K562 (cell line): ENCODE data around the gene TP53TG5. TPM values are rescaled to one million over a fixed set of nuclear protein-coding genes. Genes with fewer than 3 reads are reported as not detected.

Source experiments
- ATAC-seq: fragments of 200-7000 bp; cut with Tn5 transposase; 3 replicates; pipeline ENCODE4 v1.9.1; 2020; ENCODE audit warnings: moderate library complexity
- BruUV-seq: library from RNA; stranded (reverse); fragments of 400-500 nt; replicated peaks from 2 replicates; lab custom pipeline; 2021; lab: Mats Ljungman, UMichigan
- CTCF ChIA-PET: fragments of 300-600 bp; formaldehyde crosslinking; extraction: SDS; loops from one replicate; lab custom pipeline; 2021; ENCODE audit warnings: low intra/inter-chr PET ratio; lab: Yijun Ruan, JAX
- POLR2A ChIA-PET: fragments of 300-600, 350-650 bp; sonication (Branson Sonifier 250); formaldehyde crosslinking; extraction: SDS; loops from one replicate; lab custom pipeline; 2021; ENCODE audit warnings: antibody characterized with exemption, inconsistent platforms; lab: Yijun Ruan, JAX
- DNase-seq, 4 experiments: peaks; one replicate each; pipeline versions ENCODE4 v3.0.0 to v3.0.0-alpha.2; 2011 to 2018; ENCODE audit warnings: low spot score in 3 of 4, mixed read lengths in 3 of 4; ENCODE audit errors: extremely low read depth in 1 of 4
- FAIRE-seq: peaks from 2 replicates; lab custom pipeline; 2011; peaks lifted over from hg19 to GRCh38; lab: Jason Lieb, UNC
- H2AFZ ChIP-seq: 2 replicates; pipeline ENCODE4 v1.6.0; 2011; ENCODE audit warnings: low read depth, low read length, control low read depth, inconsistent platforms
- H3K27ac ChIP-seq: fragments of 200-600 bp; 3 replicates; pipeline ENCODE4 v1.8.0; 2011; ENCODE audit warnings: low read depth, mild to moderate bottlenecking, control low read depth, inconsistent platforms, low read length, moderate library complexity, mixed read lengths; ENCODE audit errors: extremely low read depth
- H3K27me3 ChIP-seq, 2 experiments: fragments of 300-600 bp in 1 of 2; 2 replicates in 1 of 2; 3 replicates in 1 of 2; pipeline versions ENCODE4 v1.6.0 to v1.8.0; 2011; ENCODE audit warnings: inconsistent platforms in 2 of 2, low read length in 2 of 2, mild to moderate bottlenecking in 1 of 2, mixed read lengths in 1 of 2, moderate library complexity in 1 of 2; ENCODE audit not compliant: control insufficient read depth in 2 of 2, insufficient read depth in 2 of 2
- H3K36me3 ChIP-seq: fragments of 300-600 bp; 3 replicates; pipeline ENCODE4 v1.8.0; 2011; ENCODE audit warnings: mild to moderate bottlenecking, low read length, inconsistent platforms; ENCODE audit not compliant: control insufficient read depth, insufficient read depth
- H3K4me1 ChIP-seq, 2 experiments: fragments of 200-600 bp in 1 of 2; replicated peaks in 1 of 2; 2 replicates in 1 of 2; 3 replicates in 1 of 2; pipeline versions ENCODE4 v1.5.1 to v1.8.0; 2011; ENCODE audit warnings: inconsistent platforms in 2 of 2, low read length in 2 of 2, mild to moderate bottlenecking in 1 of 2, mixed read lengths in 1 of 2, moderate library complexity in 1 of 2; ENCODE audit not compliant: control insufficient read depth in 2 of 2, insufficient read depth in 2 of 2
- H3K4me2 ChIP-seq: 2 replicates; pipeline ENCODE4 v1.6.1; 2011; ENCODE audit warnings: low read length, control low read depth, inconsistent platforms, mixed read lengths; ENCODE audit not compliant: insufficient read depth
- H3K4me3 ChIP-seq: fragments of 200-600 bp; sonication (generic), shearing (Covaris generic); 2 replicates; pipeline ENCODE4 v1.5.1; 2016; ENCODE audit warnings: control low read depth, inconsistent platforms
- H3K79me2 ChIP-seq: fragments of 200-600 bp; 3 replicates; pipeline ENCODE4 v1.8.0; 2011; ENCODE audit warnings: low read length, inconsistent platforms; ENCODE audit not compliant: control insufficient read depth, insufficient read depth
- H3K9ac ChIP-seq, 2 experiments: 2 replicates each; pipeline versions ENCODE4 v1.6.0 to v1.6.1; 2011; ENCODE audit warnings: low read depth in 2 of 2, low read length in 2 of 2, control low read depth in 1 of 2, inconsistent platforms in 1 of 2, mild to moderate bottlenecking in 1 of 2, mixed read lengths in 1 of 2; ENCODE audit not compliant: insufficient read depth in 1 of 2
- H3K9me1 ChIP-seq: one replicate; pipeline ENCODE4 v1.6.0; 2011; ENCODE audit warnings: inconsistent platforms, mild to moderate bottlenecking, low read length, moderate library complexity; ENCODE audit not compliant: control insufficient read depth, insufficient read depth
- H3K9me3 ChIP-seq: replicated peaks from 2 replicates; pipeline ENCODE4 v1.5.1; 2011; ENCODE audit warnings: low read depth, low read length, inconsistent platforms; ENCODE audit not compliant: control insufficient read depth, insufficient read depth
- H4K20me1 ChIP-seq: replicated peaks from 2 replicates; pipeline ENCODE4 v1.6.1; 2011; ENCODE audit warnings: low read length, inconsistent platforms, mixed read lengths; ENCODE audit not compliant: control insufficient read depth, insufficient read depth
- PHB ChIP-seq: fragments of 250-450 bp; sonication (Bioruptor Pico); IDR thresholded peaks from 2 replicates; pipeline ENCODE4 v1.5.0; 2021
- WGBS: fragments of 100-300 bp; shearing (Covaris generic); methylation state at CpG from one replicate; pipeline ENCODE4 v1.1.6; 2016; ENCODE audit warnings: low coverage, mixed read lengths; ENCODE audit not compliant: insufficient coverage; ENCODE audit errors: missing lambda C conversion rate; 5-methylcytosine and 5-hydroxymethylcytosine counted together
- in situ Hi-C: fragments of 300-500 bp; cut with MboI; formaldehyde crosslinking; loops from 4 replicates; pipeline ENCODE4 v1.15.0; 2018; ENCODE audit warnings: inconsistent platforms, mixed read lengths
- intact Hi-C: fragments of 100-400 bp; cut with micrococcal nuclease; formaldehyde crosslinking; loops from 2 replicates; pipeline ENCODE4 v1.14.2; 2022
- polyA plus RNA-seq, 8 experiments: library from polyadenylated mRNA; depleted of rRNA in 4 of 8; stranded (reverse) in 5 of 8; unstranded in 3 of 8; fragments of >200 nt; fragmentation: Nextera tagmentation in 2 of 8; fragmentation: Illumina TruSeq in 1 of 8; extraction: Ambion mirVana in 2 of 8; extraction: Trizol in 1 of 8; gene quantifications; 2 replicates each; pipeline versions ENCODE4 v1.2.1 to v1.2.3, GENCODE V29; 2011 to 2014; ENCODE audit warnings: inconsistent platforms in 1 of 8, missing spikeins in 1 of 8
- total RNA-seq, 7 experiments: library from RNA; depleted of rRNA in 6 of 7; stranded (reverse); fragments of >200 nt in 6 of 7; fragmentation: Illumina TruSeq in 2 of 7; extraction: Trizol in 2 of 7; gene quantifications; 2 replicates each; pipeline versions ENCODE4 v1.2.1 to v1.2.3, GENCODE V29; 2011 to 2021; ENCODE audit warnings: low replicate concordance in 1 of 7
- TF ChIP-seq, protein P1 (sequence below): sonication (generic); formaldehyde crosslinking; IDR thresholded peaks from 2 replicates; pipeline ENCODE4 v1.8.0; 2022; ENCODE audit warnings: mild to moderate bottlenecking, low read depth, missing genetic modification reagents

TP53TG5 gene
- total and polyA plus RNA-seq, 9 of the 15 experiments (the other 6 are each of a cell fraction or from before 2014, with no cell fraction given), result 0.04 to 0.05 (median 0.04) TPM; not detected in 6

DNA sequence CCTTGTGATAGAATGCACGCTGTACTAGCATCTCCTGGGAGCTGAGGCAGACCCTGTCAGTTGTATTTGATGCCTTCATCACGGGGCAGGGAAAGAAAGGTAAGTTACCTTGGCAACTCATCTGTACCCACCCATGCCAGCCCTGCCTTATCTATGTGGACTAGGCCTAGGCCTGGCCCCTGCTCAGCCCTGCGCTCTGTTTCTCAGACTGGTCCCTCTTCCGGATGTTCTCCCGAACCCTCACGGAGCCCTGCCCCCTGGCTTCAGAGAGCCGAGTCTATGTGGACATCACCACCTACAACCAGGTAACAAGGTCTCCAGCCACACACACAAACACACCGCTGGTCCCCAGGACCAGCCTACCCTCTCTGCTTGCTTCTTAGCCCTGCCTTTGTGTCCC is 42.0 kb upstream of the TP53TG5 start:
- peaks cover 69% of the 10 kb centered on the region; the same call in 2 of the 3 replicates for H3K36me3 ChIP-seq
- H3K9me1 ChIP-seq, result no peaks in the 10 kb centered on the region
- TF ChIP-seq PHB (CRISPR knock-in tag), result no peak
- TF ChIP-seq, protein P1, sequence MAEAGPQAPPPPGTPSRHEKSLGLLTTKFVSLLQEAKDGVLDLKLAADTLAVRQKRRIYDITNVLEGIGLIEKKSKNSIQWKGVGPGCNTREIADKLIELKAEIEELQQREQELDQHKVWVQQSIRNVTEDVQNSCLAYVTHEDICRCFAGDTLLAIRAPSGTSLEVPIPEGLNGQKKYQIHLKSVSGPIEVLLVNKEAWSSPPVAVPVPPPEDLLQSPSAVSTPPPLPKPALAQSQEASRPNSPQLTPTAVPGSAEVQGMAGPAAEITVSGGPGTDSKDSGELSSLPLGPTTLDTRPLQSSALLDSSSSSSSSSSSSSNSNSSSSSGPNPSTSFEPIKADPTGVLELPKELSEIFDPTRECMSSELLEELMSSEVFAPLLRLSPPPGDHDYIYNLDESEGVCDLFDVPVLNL (CRISPR knock-in tag), result no peak
- TF ChIP-seq, all 486 proteins: peak for 0
- no peak overlapping the region for H3K27ac ChIP-seq
- POLR2A ChIA-PET, result interaction anchor here (0.7 to 1.9 kb wide), 2 partner anchors 47 to 108 kb away, joined by 3 to 5 read pairs; no protein-coding TSS in a partner anchor
- CTCF ChIA-PET, result no interaction called here
- H4K20me1 ChIP-seq, result no peaks in the 10 kb centered on the region
- in situ Hi-C loops (no loop called here), intact Hi-C loops (no loop called here)
- H3K79me2 ChIP-seq, result peaks cover 26% of the 10 kb centered on the region
- FAIRE-seq, result no peak
- no TSS peak for BruUV-seq
- H3K4me2 ChIP-seq, result no peak overlapping the region
- 90% methylated on average over 8 of the region's 8 CpGs for WGBS
- no peak overlapping the region for H3K9ac ChIP-seq
- peaks cover 4 to 8% of the 10 kb centered on the region in 2 experiments; a peak in 1 of 5 replicates for H3K4me1 ChIP-seq
- ATAC-seq, result no peak
- H3K4me3 ChIP-seq, result no peak overlapping the region
- no peak overlapping the region for H2AFZ ChIP-seq
- H3K27me3 ChIP-seq, result no peaks in the 10 kb centered on the region
- no peaks in the 10 kb centered on the region for H3K9me3 ChIP-seq
- no peak for DNase-seq
